SK-N-SH treated with all-trans-retinoic acid at 6 μM for 48 hours (cell line): Measurements from ENCODE around the gene PPFIA4.

Experiments used
- ATAC-seq: fragments of 200-7000 bp; cut with Tn5 transposase; 3 replicates; pipeline ENCODE4 v1.9.1; 2020; ENCODE audit warnings: mild to moderate bottlenecking, moderate library complexity
- BACH2 ChIP-seq: fragments of 250-450 bp; sonication (Bioruptor Pico); IDR thresholded peaks from 2 replicates; pipeline ENCODE4 v1.9.0; 2021; ENCODE audit warnings: mild to moderate bottlenecking, borderline replicate concordance
- CREB5 ChIP-seq: fragments of 250-450 bp; sonication (Bioruptor Pico); IDR thresholded peaks from 2 replicates; pipeline ENCODE4 v1.5.1; 2020; ENCODE audit warnings: low read depth, mild to moderate bottlenecking, moderate library complexity
- CSDC2 ChIP-seq: fragments of 250-450 bp; sonication (Bioruptor Pico); IDR thresholded peaks from 2 replicates; pipeline ENCODE4 v1.5.0; 2020; ENCODE audit warnings: mild to moderate bottlenecking, moderate library complexity
- CSRNP3 ChIP-seq: fragments of 250-450 bp; sonication (Bioruptor Pico); IDR thresholded peaks from 2 replicates; pipeline ENCODE4 v1.5.1; 2021; ENCODE audit warnings: mild to moderate bottlenecking, moderate library complexity
- ESRRG ChIP-seq: fragments of 250-450 bp; sonication (Bioruptor Pico); IDR thresholded peaks from 2 replicates; pipeline ENCODE4 v1.6.1; 2021; ENCODE audit warnings: mild to moderate bottlenecking
- ISL1 ChIP-seq: fragments of 250-450 bp; sonication (Bioruptor Pico); IDR thresholded peaks from 2 replicates; pipeline ENCODE4 v2.1.2; 2022; ENCODE audit warnings: mild to moderate bottlenecking, moderate library complexity
- OSR1 ChIP-seq: fragments of 250-450 bp; sonication (Bioruptor Pico); IDR thresholded peaks from 2 replicates; pipeline ENCODE4 v1.8.0; 2022; ENCODE audit warnings: moderate library complexity, mild to moderate bottlenecking, inconsistent platforms
- PATZ1 ChIP-seq: fragments of 250-450 bp; sonication (Bioruptor Pico); IDR thresholded peaks from 2 replicates; pipeline ENCODE4 v1.8.0; 2020; ENCODE audit warnings: mild to moderate bottlenecking, moderate library complexity, borderline replicate concordance
- PPARA ChIP-seq: fragments of 250-450 bp; sonication (Bioruptor Pico); IDR thresholded peaks from 2 replicates; pipeline ENCODE4 v1.5.0; 2020; ENCODE audit warnings: mild to moderate bottlenecking, borderline replicate concordance
- TCF4 ChIP-seq: fragments of 250-450 bp; sonication (Bioruptor Pico); IDR thresholded peaks from 2 replicates; pipeline ENCODE4 v1.8.0; 2021; ENCODE audit warnings: mild to moderate bottlenecking, moderate library complexity, borderline replicate concordance
- TOX ChIP-seq: fragments of 250-450 bp; sonication (Bioruptor Pico); IDR thresholded peaks from 2 replicates; pipeline ENCODE4 v1.8.0; 2021; ENCODE audit warnings: mild to moderate bottlenecking, moderate library complexity, borderline replicate concordance
- ZC3H10 ChIP-seq: fragments of 250-450 bp; sonication (Bioruptor Pico); IDR thresholded peaks from 2 replicates; pipeline ENCODE4 v1.5.1; 2021; ENCODE audit warnings: mild to moderate bottlenecking, moderate library complexity
- ZNF565 ChIP-seq: fragments of 450-650 bp; formaldehyde crosslinking; conservative IDR thresholded peaks from 2 replicates; pipeline ENCODE4 v1.5.0; 2020; ENCODE audit warnings: low read depth, mild to moderate bottlenecking, moderate library complexity
- ZNF70 ChIP-seq: fragments of 450-650 bp; formaldehyde crosslinking; IDR thresholded peaks from 2 replicates; pipeline ENCODE4 v1.5.0; 2020; ENCODE audit warnings: mild to moderate bottlenecking, moderate library complexity
- ZNF8 ChIP-seq: fragments of 450-650 bp; formaldehyde crosslinking; IDR thresholded peaks from 2 replicates; pipeline ENCODE4 v1.5.0; 2020; ENCODE audit warnings: mild to moderate bottlenecking, moderate library complexity
- TF ChIP-seq, protein P1 (sequence below): fragments of 250-450 bp; sonication (Bioruptor Pico); IDR thresholded peaks from 2 replicates; pipeline ENCODE4 v1.5.0; 2020; ENCODE audit warnings: mild to moderate bottlenecking, moderate library complexity

Gene PPFIA4

DNA sequence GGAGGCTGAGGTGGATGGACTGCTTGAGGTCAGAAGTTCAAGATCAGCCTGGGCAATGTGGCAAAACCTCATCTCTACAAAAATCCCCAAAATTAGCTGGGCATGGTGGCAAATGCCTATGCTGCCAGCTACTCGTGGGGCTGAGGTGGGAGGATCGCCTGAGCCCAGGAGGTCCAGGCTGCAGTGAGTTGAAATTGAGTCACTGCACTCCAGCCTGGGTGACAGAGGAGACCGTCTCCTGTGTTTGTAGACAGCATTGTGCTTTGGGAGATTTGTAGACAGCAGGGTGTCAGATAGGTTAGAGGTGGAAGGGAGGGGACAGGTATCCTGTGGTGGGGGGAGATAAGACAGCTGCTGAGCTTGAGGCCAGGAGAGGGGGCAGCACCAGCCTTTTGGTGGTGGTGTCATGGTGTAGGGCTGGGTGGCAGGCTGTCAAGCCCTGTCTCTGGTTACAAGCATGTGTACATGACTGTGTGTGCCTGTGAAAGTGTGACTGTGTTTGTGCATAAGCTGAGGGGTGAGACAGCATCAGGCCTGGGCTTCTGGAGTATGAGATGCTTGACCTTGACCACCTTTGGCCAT lies 15.2 kb downstream of the PPFIA4 start (continued):
- TF ChIP-seq PATZ1 (CRISPR knock-in tag) (no peak), ZNF8 (CRISPR knock-in tag) (no peak), TCF4 (no peak), PPARA (CRISPR knock-in tag) (no peak), ZC3H10 (no peak), ISL1 (CRISPR knock-in tag) (no peak)

GRCh38 chr1:203043830-203044545 lies 17.7 kb downstream of the PPFIA4 start:
- no peak for TF ChIP-seq CREB5 (CRISPR knock-in tag)
- TF ChIP-seq PPARA (CRISPR knock-in tag) = no peak
- no peak for TF ChIP-seq ESRRG (CRISPR knock-in tag)
- TF ChIP-seq BACH2 (CRISPR knock-in tag) = no peak
- TF ChIP-seq ZNF8 (CRISPR knock-in tag) = no peak
- no peak for TF ChIP-seq PATZ1 (CRISPR knock-in tag)
- no peak for TF ChIP-seq TCF4
- TF ChIP-seq, protein P1, sequence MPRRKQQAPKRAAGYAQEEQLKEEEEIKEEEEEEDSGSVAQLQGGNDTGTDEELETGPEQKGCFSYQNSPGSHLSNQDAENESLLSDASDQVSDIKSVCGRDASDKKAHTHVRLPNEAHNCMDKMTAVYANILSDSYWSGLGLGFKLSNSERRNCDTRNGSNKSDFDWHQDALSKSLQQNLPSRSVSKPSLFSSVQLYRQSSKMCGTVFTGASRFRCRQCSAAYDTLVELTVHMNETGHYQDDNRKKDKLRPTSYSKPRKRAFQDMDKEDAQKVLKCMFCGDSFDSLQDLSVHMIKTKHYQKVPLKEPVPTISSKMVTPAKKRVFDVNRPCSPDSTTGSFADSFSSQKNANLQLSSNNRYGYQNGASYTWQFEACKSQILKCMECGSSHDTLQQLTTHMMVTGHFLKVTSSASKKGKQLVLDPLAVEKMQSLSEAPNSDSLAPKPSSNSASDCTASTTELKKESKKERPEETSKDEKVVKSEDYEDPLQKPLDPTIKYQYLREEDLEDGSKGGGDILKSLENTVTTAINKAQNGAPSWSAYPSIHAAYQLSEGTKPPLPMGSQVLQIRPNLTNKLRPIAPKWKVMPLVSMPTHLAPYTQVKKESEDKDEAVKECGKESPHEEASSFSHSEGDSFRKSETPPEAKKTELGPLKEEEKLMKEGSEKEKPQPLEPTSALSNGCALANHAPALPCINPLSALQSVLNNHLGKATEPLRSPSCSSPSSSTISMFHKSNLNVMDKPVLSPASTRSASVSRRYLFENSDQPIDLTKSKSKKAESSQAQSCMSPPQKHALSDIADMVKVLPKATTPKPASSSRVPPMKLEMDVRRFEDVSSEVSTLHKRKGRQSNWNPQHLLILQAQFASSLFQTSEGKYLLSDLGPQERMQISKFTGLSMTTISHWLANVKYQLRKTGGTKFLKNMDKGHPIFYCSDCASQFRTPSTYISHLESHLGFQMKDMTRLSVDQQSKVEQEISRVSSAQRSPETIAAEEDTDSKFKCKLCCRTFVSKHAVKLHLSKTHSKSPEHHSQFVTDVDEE = no peak
- no peak for TF ChIP-seq TOX (CRISPR knock-in tag)
- no peak for ATAC-seq

DNA sequence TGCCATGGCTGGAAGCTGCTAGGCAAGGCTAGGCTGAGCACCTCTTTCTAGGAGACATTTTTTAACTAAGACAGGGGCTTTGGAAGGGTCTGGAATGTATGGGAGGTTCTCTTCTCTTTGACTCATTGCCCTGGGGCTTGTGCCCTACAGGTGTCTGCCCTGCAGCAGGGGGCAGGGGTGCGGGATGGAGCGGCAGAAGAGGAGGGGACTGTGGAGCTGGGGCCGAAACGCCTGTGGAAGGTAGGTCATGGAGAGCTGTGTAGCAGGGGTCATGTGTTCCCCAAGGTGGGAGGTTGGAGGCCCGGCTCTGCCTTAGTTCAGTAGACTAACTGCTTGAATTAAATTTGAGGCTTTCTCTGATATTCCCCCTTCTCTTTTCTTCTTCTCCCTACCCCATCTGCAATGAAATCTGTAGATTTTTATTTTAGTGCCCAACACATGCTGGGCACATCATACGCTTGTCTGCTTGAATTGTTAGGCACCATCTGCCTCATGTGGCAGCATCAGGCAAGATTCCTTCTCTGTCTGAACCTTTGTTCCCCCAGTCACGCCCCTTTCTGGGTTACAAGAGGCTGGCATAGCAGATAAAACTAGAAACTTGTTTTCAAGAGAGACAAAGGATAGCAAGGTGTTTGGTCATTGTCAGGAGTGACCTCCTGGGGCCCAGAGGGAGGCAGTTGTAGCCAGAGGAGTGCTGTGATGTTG lies 18.4 kb downstream of the PPFIA4 start:
- ATAC-seq = no peak
- TF ChIP-seq PATZ1 (CRISPR knock-in tag) = no peak

- TF ChIP-seq CREB5 (CRISPR knock-in tag) (no peak), BACH2 (CRISPR knock-in tag) (no peak), PATZ1 (CRISPR knock-in tag) (no peak), ZNF565 (CRISPR knock-in tag) (no peak), CSDC2 (CRISPR knock-in tag) (no peak), ZNF8 (CRISPR knock-in tag) (no peak), ZC3H10 (no peak), CSRNP3 (CRISPR knock-in tag) (no peak), TCF4 (no peak), OSR1 (CRISPR knock-in tag) (no peak), ZNF70 (CRISPR knock-in tag) (no peak), TOX (CRISPR knock-in tag) (no peak)
- ATAC-seq = no peak
These were observed 19.0 kb downstream of the PPFIA4 start for GRCh38 chr1:203045336-203045735.
